Middle frontal gyrus (tissue), 1 donor: ENCODE measurements around the gene CDH18.

Source experiments
- DNase-seq: peaks from one replicate; pipeline ENCODE4 v3.0.0-alpha.2; 2015; ENCODE audit warnings: low spot score; ENCODE audit errors: extremely low spot score

Gene CDH18

DNA sequence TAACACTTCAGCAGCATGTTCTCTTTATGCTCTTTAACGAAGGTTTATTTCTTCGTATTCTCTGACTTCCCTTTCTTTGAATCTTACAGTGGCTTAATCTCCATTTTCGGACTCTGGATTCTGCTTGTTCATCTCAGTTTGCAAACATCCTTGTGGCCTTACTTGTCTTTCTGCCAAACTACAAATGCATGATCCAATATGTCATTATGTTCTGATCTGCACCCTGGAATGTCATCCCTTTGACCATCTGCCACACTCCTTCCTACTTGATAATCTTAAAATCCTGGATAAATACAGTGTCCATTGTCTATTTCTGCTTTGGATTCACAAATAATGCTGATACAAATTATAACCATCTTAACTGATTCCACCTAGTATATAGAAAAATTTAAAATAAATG, 499.2 kb downstream of the CDH18 start:
- DNase-seq, result no peak

DNA sequence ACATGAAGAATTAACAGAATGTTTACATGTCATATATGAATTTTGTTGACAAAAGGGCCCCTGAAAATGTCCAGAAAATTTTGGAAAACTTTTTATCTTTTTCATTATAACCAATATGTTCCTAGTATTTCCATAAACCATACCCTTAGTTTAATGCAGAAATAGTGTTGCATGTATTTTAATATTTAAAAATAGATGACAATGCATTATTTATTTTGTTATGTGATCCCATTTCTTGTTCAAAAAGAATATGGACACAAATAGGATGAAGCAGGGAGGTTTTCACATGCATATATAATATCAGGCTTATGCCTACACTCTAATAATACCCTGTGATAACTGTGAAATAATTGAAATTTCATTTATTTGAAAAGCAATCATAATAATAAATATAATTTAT, 500.5 kb downstream of the CDH18 start:
- DNase-seq, result no peak

DNA sequence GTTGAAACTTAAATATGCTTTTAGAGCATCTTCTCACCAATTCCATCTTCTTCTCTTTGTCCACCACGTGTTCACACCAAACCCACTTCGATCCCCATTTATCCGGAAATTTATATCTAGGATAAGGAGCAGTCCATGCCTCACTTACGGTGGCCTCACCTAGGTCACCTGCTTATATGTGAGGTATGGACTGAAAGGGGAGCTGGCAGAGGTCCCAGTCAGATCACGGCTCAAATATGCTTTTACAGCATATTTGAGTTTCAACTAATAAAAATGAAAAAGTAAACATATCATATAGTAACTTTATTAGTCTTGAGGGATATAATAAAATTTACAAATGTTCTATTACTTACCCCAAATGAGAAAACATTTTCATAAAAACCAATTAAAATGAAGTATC, 508.4 kb downstream of the CDH18 start:
- DNase-seq, result no peak

GRCh38 chr5:19462019-19462418, 526.0 kb downstream of the CDH18 start:
- no peak for DNase-seq

GRCh38 chr5:19424506-19424905, 563.5 kb downstream of the CDH18 start:
- DNase-seq, result no peak
